NCI-H1694 treated with DMSO at 0.1 percent for 48 hours (cell line): ENCODE data around the gene CASZ1.
A peak's percentile ranks its signal among the peaks of the same experiment; 100 is the strongest.

ENCODE experiments used
- DNase-seq: peaks from one replicate; lab custom pipeline; 2025; lab: John Stamatoyannopoulos, UW

The CASZ1 gene

DNA sequence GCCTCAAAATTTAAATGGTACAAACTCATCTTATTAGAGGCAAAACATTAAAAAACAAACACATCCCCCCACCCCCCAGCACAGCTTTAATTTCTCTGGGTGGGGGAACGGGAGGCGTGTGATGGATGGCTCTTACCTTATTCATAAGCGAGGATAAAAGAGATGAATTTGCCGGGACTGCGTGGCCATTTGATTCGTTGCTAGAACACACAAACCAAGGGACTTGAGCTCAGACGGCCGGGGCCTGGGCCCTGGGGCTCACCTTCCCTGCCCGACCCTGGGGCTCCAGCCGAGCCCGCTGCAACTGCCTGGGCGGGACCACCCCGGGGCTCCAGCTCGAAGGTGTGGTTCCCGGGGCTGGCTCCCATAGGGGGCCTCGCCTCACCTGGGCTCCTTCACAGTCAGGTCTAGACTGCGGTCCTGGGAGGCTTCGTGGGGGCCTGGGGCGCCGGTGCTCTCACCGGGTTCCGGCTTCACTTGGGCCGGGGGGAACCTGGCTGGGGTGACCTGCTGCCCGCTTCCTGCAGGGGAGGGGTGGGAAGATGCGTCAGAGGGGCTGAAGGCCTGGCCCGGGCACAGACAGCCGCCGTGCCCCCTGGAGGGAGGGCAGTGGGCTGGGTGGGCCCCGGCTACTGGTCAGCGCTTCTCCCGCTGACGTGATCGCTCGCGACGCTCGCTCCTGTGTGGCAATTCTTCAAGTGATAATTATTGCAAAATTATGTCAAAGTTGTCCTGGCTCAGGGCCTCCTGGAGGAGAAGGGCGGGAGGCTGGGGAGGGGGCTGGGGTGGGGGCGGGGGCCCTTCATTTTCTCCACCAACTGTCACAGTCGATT, 145.7 kb downstream of the CASZ1 start:
- no peak for DNase-seq

DNA sequence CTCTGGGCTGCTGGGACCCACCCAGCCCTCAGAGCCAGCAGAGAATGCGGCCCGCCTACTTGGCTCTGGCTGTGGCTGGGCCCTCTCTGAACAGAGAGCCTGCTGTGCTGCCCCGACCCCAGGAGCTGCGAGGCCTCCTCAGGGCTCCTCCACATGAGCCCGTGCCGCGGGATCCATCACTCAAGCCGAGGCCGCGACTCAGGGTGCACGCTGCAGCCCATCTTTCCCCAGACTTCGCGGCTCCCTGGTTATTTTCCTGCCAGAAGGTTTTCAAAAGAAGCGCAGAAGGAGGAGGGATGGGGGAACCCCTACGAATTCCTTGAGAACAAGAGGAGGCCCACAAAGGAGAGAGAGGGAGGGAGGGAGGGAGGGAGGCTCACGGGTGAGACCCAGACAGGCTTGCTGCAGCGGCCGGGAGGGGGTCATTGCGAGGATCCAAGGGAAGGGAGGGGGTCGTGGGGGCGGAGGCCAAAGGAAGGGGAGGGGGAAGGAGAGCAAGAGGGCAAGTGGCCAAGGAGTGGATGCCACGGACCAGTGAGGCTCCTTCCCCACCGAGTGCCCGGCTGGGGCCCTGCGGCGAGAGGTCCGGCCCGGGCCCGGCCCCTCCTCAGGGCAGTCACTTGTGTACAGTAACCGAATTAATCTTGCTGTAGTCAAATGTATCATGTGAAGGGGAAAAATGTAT, 146.8 kb downstream of the CASZ1 start:
- no peak for DNase-seq

- no peak for DNase-seq
These were observed 147.5 kb downstream of the CASZ1 start for GRCh38 chr1:10648689-10649516.

DNA sequence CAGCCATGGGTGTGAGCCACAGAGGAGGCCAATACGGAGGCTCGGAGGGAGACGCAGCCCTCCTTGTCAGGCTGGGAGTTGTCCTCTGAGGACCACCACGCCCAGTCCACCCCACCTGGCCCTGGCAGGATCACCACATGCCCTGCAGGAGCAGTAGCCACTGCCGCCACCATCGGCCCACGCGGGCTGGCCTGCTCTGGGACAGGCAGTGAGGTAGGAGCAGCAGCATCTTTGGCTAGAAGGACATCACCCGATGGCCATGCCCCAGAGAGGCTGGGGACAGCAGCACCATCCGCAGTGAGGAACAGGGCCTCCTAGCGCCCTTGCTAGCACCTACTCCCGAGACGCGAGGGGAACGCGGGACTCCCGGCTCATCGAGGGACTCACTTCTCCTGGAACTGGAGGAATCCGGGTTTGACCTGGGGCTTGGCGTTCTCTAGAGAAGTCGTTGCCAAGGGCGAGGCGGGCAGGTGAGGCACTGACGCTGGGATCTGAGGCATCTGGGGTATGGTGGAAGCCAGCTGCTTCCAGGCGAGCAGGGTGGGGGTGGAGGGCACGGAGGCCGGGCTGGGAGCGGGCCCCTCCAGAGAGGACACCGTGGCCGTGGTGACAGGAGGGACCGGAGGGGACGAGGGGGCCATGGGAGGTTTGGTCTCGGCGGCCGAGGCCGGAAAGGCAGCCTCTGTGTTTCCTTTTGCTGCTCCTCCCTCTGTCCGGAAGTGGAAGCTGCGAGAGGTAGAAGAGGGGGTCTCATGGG, 148.9 kb downstream of the CASZ1 start:
- no peak for DNase-seq

DNA sequence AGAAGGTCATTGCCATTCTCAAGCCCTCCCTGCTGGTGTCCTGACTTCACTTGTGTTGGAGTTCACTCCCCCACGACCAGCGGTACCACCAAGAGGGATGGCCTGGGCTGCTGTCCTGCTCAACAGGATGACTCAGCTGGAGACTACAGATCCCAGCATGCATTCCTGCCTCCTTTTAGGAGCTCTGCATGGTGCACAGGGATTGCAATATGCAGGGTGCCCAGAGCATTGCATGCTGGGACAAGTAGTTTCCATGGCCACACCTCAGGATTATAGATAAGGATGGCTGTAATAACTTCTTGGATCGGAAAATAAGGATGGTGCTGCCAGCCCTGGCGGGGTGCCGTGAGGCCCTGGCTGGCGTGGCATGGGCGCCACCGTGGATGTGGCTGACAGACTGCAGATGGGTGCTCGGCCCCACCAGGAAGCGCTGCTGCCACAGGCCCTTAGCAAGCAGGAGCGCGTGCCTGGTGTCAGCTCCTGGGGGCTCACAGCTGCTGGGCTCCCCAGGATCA, 150.0 kb downstream of the CASZ1 start:
- no peak for DNase-seq

- DNase-seq, result no peak
These were observed 151.9 kb downstream of the CASZ1 start for GRCh38 chr1:10644307-10645128.

GRCh38 chr1:10643607-10644306, 152.7 kb downstream of the CASZ1 start:
- no peak for DNase-seq

DNA sequence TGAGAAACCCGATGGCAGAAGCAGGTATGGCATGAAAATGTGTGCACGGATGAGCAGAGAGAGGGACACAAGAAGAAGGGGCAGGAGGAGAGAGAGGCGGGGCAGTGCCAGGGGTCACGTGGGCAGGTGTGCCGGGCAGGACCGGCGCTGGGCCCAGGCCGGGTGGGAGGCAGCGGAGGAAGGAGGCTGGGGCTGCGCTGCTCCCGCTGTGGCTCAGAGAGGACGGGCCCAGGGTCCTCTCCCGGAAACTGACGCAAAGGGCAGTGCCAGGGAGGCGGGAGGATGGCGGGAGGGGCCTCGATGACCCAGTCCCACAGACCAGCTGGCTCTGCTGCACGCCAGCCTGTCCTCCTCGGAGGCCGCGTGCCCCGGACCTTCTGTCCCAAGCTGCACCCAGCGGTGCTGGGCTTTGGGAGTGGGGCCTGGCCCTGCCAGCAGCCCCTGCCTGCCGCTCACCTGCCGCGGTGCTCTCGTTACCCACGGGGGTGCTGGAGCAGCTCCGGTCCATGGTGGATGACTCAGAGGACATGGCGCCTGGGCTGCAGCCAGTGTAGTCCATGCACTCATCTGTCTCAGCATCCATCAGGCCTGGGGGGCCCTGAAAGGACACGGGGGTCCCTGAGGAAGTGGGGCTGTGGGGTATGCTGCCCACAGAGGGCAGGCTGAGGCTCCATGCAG, 153.9 kb downstream of the CASZ1 start:
- DNase-seq, result no peak

GRCh38 chr1:10641976-10642375, 154.5 kb downstream of the CASZ1 start:
- no peak for DNase-seq

- no peak for DNase-seq
These were observed 155.4 kb downstream of the CASZ1 start for GRCh38 chr1:10640843-10641553.

GRCh38 chr1:10639775-10640578, 156.5 kb downstream of the CASZ1 start:
- DNase-seq, result peak; percentile 59

- DNase-seq, result no peak
These were observed 157.3 kb downstream of the CASZ1 start for GRCh38 chr1:10639011-10639774.

GRCh38 chr1:10638559-10639005, 157.9 kb downstream of the CASZ1 start:
- DNase-seq, result no peak

DNA sequence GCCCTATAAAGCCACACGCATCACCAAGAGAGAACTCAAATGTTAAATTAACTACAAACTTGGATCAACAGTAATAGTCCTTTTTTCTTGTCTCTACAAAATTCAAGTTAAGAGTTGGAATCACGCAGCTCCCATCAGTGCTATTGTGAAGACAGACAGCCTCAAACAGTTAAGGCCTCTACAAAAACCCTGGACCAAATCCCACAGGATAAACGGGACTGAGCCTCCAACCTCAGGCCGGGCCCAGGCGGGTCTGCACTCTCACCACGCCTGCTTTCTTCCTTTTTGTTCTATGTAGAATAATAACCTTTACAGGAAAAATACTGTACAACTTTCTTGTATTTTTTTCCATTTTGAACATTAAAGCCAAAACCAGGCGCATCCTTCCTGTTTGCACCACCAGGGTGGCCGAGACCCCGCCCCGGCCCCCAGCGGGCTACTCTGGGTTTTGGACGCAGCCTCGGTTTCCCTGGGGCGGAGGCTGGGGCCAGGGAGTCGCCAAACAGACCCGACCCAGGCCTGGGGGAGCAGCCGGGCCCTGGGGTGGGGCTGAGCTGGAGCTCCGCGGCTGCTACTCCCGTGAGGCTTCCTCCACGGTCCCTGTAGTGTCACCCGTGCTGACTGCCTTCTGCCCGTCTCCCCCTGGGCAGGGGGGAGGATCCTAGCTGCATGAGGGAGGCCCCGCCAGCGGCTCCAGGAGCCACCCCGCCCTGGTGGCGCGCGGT, 158.4 kb downstream of the CASZ1 start:
- no peak for DNase-seq

GRCh38 chr1:10637400-10637799, 159.0 kb downstream of the CASZ1 start:
- no peak for DNase-seq

GRCh38 chr1:10635992-10636391, 160.5 kb downstream of the CASZ1 start:
- no peak for DNase-seq
